Endothelial cell (in vitro differentiated cells): ENCODE results near the gene HDAC9. TPM values are rescaled to one million over a fixed set of nuclear protein-coding genes. Genes with fewer than 3 reads are reported as not detected.

Experiments
- DNase-seq: peaks from one replicate; pipeline ENCODE4 v3.0.0; 2021; ENCODE audit warnings: low spot score
- H3K27ac Mint-ChIP-seq: one replicate; pipeline ENCODE4 v1.8.0; 2021; ENCODE audit warnings: mixed read lengths, inconsistent platforms; ENCODE audit not compliant: unreplicated experiment
- H3K27me3 Mint-ChIP-seq: one replicate; pipeline ENCODE4 v1.8.0; 2021; ENCODE audit warnings: mild to moderate bottlenecking, moderate library complexity, mixed read lengths, inconsistent platforms; ENCODE audit not compliant: unreplicated experiment
- H3K36me3 Mint-ChIP-seq: one replicate; pipeline ENCODE4 v1.8.0; 2021; ENCODE audit warnings: mild to moderate bottlenecking, low read depth, mixed read lengths, inconsistent platforms; ENCODE audit not compliant: unreplicated experiment
- H3K4me1 Mint-ChIP-seq: one replicate; pipeline ENCODE4 v1.8.0; 2021; ENCODE audit warnings: mild to moderate bottlenecking, mixed read lengths, inconsistent platforms; ENCODE audit not compliant: unreplicated experiment
- H3K4me3 Mint-ChIP-seq: one replicate; pipeline ENCODE4 v1.8.0; 2021; ENCODE audit warnings: mild to moderate bottlenecking, mixed read lengths, inconsistent platforms; ENCODE audit not compliant: unreplicated experiment
- H3K9me3 Mint-ChIP-seq: one replicate; pipeline ENCODE4 v1.8.0; 2021; ENCODE audit warnings: mixed read lengths, inconsistent platforms; ENCODE audit not compliant: unreplicated experiment
- CTCF ChIP-seq: fragments of 200-600 bp; sonication (generic); IDR thresholded peaks from one replicate; pipeline ENCODE4 v1.5.0; 2021; ENCODE audit warnings: antibody characterized with exemption; ENCODE audit not compliant: unreplicated experiment
- total RNA-seq: library from RNA; stranded (reverse); fragmentation: NEBNext Ultra II Directional; extraction: Animal tissue kit (Norgen Biotek cat#: 25700); gene quantifications from one replicate; pipeline ENCODE4 v1.2.1, GENCODE V29; 2021; ENCODE audit not compliant: unreplicated experiment

HDAC9 gene
- total RNA-seq, 1 donor from 2014 or later = 1.2 TPM

- H3K27me3 Mint-ChIP-seq = peaks cover 2% of the 10 kb centered on the region
- peaks cover 5% of the 10 kb centered on the region for H3K4me1 Mint-ChIP-seq
- no peak for DNase-seq
- no peaks in the 10 kb centered on the region for H3K36me3 Mint-ChIP-seq
- H3K9me3 Mint-ChIP-seq = no peaks in the 10 kb centered on the region
- H3K4me3 Mint-ChIP-seq = no peak overlapping the region
- TF ChIP-seq CTCF = no peak
- no peak overlapping the region for H3K27ac Mint-ChIP-seq
Observed at GRCh38 chr7:18491871-18492270, 3.7 kb upstream of the HDAC9 start.

DNA sequence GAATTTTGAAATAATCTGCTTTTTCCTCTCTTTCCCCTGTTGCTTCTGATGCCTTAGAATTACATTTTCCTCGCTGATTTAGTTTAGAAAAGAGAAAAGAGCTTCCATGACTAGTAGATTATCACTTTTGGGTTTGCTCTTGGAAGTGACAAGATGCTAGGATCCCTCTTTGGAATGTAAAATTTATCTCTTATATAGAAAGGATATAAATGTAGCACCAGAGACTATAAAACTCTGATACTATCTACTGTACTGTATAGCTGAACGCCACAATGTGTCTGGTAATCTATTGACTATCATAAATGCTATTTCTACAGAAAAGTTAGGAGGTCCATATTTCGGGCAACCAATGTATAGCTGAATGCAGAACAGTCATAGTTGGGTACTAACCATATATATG, 1.1 kb upstream of the HDAC9 start:
- H3K4me1 Mint-ChIP-seq = peaks cover 5% of the 10 kb centered on the region
- DNase-seq = no peak
- no peaks in the 10 kb centered on the region for H3K9me3 Mint-ChIP-seq
- H3K4me3 Mint-ChIP-seq = no peak overlapping the region
- TF ChIP-seq CTCF = no peak
- no peaks in the 10 kb centered on the region for H3K36me3 Mint-ChIP-seq
- no peak overlapping the region for H3K27ac Mint-ChIP-seq
- peaks cover 2% of the 10 kb centered on the region for H3K27me3 Mint-ChIP-seq

- H3K4me1 Mint-ChIP-seq = peaks cover 5% of the 10 kb centered on the region
- no peaks in the 10 kb centered on the region for H3K36me3 Mint-ChIP-seq
- peaks cover 2% of the 10 kb centered on the region for H3K27me3 Mint-ChIP-seq
- H3K4me3 Mint-ChIP-seq = no peak overlapping the region
- no peaks in the 10 kb centered on the region for H3K9me3 Mint-ChIP-seq
- DNase-seq = no peak
- no peak for TF ChIP-seq CTCF
- H3K27ac Mint-ChIP-seq = no peak overlapping the region
Observed at GRCh38 chr7:18494821-18495408, 634 bp upstream of the HDAC9 start.

DNA sequence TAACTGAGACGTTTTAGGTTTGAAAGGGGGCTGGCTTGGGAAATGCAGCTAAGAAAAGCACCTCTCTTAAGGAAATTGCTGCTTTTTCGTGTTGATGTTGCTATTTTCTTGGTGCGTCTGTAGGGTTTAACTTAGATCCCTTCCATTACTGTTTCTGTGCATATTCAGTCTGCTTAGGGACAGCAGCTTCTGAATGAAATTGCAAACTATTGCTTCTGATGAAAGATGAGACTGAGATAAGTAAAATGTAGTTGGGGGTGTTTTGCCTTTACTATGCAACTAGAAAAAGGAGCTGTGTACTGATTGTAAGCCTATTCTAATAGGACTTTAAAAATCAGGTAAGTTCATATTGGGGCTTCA, 772 bp downstream of the HDAC9 start:
- peaks cover 7% of the 10 kb centered on the region for H3K4me1 Mint-ChIP-seq
- H3K4me3 Mint-ChIP-seq = no peak overlapping the region

More for the DNA sequence above, 772 bp downstream of the HDAC9 start:
- Mint-ChIP-seq H3K27me3 (peaks cover 2% of the 10 kb centered on the region), H3K36me3 (no peaks in the 10 kb centered on the region), H3K9me3 (no peaks in the 10 kb centered on the region), H3K27ac (no peak overlapping the region)
- TF ChIP-seq CTCF = no peak
- DNase-seq = no peak
